CD4-positive, alpha-beta T cell treated with Interleukin-4 for 4 hours (primary cell): ENCODE results near the gene SPRING1.
"Not testable (repeated sequence)": the region's sequence is repeated elsewhere in the genome, so short reads cannot be mapped to it uniquely, and the experiment has no call there.

ENCODE experiments used
- DNase-seq: peaks from one replicate; pipeline ENCODE4 v3.0.0-alpha.2; 2020

The SPRING1 gene, protein sequence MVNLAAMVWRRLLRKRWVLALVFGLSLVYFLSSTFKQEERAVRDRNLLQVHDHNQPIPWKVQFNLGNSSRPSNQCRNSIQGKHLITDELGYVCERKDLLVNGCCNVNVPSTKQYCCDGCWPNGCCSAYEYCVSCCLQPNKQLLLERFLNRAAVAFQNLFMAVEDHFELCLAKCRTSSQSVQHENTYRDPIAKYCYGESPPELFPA

DNA sequence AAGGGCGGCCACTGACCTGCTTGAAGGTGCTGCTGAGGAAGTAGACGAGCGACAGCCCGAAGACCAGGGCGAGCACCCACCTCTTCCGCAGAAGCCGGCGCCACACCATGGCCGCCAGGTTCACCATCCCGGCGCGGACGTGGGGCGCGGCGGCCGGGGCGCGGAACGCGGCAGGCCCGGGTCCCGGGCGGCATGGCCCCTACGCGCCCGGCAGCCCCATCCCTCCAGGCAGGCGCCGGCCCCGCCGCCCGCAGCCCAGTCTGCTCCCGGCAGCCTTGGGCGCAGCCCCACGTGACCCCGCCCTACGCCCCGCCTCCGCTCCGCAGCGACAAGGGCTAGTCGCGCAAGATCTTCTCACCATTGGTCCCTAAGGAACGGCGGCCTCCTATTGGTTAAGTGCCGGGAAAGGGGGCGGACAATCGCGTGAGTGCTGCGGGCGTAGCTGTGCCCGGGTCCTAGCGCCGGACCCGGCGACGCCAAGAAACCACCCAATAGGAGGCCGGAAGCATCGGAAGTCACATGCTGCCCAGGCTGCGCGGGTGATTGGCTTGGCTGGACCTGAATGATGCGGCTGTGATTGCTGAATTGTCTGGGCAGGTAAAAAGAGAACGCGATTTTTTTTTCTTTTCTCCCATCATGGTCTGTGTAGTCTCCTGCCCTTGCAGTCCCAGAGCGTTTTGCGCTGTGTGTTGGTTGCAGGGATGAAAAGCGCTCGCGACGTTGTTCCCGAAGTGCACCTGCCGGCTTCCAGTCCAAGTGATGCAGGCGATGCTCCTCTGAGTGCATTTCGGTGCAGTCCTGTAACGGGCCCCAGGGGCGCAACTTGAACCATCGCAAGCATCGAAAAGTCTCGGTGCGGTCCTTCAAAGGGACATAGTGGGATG is at the start of gene SPRING1, which contains the start of gene RNFT2:
Gene SPRING1 (minus strand): TSS at position 296 of the 884 bp plus-strand sequence. CDS start 169 bp downstream, at position 127.
Gene RNFT2 (plus strand): TSS at position 542 of the 884 bp plus-strand sequence. CDS start 2,183 bp downstream, outside the sequence.
- peak; percentile 99 for DNase-seq

DNA sequence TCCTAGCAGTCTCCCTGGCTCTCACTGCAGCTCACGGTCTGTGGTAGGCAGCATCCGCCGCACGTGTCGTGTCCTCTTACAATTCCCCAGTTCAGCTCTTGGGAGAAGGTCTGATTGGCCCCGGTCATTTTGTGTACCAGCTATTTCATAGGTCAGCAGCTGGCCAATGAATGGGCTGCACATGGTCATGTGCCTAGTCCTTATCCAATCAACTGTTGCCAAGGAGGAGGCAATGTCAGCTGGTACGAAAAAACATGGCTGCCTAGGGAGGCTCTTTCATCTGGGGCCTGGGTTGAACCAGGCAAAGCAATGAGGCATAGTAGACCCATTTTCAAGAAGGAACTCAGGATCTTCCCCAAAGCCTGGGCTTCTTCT is 46.4 kb upstream of the SPRING1 start:
- DNase-seq: no peak

DNA sequence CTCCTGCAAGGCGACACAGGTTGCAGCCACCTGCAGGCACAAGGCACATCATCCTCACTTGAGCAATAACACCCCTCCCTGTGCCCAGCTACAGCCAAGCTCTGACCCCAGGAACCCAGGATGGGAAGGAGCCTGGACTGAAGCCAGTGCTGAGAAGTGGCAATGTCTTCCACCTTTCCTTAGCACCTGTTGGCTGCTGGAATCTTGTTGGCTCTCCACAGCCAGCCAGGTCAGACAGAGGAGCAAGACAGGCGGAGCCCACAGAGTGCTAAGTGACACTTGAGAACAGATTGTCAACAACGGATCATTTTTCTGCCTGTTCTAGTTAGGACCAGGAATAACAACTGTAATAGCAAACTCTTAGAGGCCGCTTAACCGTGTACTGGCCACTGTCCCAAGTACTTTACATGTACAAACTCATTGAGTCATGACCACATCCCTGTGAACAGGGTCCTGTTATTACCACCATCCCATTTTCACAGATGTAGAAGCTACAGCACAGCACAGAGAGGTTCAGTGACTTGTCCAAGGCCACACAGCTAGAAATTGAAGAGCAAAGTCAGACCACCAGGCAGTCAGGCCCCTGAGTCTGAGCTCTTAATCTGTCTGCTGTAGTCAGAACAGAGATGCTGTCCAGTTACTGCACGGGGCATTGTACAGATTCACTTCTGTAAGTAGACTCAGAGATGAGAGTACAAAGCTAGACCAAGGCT is 45.8 kb upstream of the SPRING1 start:
- no peak for DNase-seq

DNA sequence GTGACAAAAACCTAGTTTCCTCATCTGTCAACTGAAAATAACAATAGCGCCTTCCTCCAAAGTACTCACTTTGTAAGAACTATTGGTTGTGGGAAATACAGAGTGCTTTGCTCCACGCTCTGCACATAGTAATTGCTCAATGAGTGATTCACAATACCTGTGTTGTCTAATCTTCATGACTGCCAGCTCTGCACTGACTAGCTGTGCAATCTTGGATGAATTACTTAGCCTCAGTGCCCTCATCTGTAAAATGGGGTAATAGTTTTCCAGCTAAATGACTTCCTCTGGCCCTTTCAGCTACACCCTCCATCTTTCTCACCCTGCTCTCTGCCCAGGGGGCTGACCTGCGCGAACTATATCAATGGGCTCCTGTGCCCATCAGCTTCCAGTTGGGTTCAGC is 43.1 kb upstream of the SPRING1 start:
- DNase-seq: no peak

DNA sequence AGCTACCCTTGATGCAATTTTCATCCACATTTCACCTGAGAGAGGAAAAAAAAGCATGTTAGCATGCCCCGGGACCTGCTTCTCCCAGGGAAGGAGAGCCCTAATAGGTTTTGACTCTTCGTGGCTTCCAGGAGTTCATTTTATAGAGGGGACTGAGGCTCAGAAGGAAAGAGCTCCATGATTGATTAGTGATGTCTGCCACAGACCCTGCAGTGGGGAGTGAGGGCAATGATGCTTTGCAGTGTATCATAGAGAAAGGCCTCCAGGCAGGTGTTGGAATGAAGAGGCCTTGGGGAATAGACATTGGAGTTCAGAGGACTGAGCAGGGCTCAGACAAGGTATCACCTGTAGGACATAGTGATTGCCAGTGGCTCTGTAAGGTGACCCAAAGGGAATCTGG is 41.7 kb upstream of the SPRING1 start:
- no peak for DNase-seq

DNA sequence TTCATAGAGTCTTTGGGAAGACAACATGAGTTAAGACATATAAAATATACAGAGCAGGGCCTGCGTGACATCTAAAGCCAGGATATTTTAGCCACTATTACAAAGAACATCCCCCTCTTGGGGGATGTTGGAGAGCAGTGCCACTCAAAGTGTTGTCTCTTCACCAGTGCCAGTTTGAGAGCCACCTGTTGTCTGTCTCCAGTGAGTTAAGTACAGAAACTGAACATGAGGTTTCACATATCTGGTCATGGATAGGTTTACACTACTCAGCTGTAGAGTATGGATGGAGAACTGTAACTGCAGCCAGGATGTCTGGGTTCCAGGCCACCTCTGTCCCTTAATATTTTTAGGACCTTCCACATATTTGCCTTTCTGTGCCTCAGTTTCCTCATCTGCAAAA is 39.4 kb upstream of the SPRING1 start:
- no peak for DNase-seq

DNA sequence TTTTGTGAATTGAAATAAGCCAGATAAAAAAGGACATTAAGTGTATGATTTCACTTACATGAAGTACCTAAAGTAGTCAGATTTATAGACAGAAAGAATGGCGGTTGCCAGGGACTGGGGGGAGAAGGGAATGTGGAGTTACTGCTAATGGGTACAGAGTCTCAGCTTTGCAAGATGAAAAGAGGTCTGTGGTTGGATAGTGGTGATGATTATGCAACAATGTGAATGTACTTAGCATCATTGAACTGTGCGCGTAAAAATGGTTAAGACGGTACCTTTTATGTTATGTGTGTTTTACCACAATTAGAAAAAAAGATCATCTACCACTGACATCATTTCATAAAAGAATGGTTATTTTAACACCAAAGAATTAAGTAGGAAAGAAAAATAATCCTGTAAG is 36.2 kb upstream of the SPRING1 start:
- DNase-seq: no peak

DNA sequence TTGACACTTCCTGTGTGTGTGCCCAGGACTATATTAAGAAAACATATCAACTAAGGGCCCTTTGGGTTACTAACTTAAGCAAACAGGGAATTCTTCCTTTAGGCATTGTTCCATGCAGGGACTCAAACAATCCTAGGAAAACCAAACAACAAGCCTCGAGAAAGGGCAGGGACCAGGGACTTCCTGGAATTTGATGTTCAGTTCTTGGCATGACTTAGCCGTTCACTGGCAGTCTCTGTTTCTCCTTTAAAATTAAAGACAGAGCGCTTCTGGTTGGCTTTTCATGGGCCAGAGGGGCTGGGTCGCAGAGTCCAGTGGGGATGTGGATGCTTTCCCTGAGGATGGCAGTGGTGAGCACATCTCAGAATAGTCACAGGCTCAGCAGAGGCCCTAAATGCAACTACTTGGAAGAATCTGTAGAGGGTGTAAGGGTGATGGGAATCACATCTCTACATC is 35.4 kb upstream of the SPRING1 start:
- no peak for DNase-seq

DNA sequence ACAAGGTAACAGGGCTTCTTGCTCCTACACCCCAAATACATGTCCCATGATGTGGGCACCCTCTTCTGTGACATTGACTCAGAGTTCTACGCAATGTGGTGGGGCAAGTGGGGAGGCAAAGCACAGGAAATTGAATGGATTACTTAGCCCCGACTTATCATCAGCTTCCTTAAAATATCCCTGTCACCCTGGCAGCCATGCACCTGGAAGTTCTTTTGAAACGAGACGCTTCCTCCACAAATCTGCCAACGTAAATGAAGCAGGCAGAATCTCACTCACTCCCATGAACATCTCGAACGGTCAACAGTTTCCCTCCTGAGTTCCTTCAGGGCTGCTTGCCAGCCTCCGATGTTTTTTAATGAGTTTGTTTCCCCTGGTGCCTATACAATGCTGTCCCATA is 33.8 kb upstream of the SPRING1 start:
- no peak for DNase-seq

DNA sequence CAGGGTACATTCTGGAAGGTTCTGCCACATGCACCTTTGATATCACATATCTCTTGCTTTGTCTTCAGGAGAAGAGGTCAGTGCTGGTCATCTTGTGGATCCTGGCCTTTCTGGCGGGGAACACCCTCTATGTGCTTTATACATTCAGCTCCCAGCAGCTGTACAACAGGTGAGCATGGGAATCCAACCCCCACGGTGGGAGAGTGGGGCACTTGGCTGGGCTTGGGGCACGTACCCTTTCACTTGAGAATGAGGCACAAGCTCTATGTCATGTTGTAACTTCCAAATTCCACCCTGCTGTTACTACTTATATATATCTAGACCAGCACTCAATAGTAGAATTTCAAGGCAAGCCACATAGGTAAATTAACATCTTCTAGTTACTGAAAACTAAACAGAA is 28.9 kb upstream of the SPRING1 start:
- DNase-seq: no peak

DNA sequence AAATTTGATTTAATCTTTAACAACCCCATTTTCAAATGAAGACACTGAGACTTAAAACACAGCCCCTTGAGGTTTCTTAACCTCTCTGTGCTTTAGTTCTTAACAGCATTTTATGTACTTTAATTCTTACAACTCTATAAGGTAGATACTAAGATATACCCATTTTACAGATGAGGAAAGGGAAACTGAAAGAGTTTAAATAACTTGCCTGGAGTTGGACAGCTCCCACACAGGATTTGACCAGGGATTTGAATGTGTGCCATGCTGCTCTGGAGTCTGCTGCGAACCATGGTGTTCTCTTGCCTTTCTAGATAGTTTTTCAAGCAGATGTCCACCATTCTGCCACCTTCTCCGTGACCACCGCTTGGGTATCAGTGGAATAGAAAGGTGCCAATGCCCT is 28.4 kb upstream of the SPRING1 start:
- no peak for DNase-seq

DNA sequence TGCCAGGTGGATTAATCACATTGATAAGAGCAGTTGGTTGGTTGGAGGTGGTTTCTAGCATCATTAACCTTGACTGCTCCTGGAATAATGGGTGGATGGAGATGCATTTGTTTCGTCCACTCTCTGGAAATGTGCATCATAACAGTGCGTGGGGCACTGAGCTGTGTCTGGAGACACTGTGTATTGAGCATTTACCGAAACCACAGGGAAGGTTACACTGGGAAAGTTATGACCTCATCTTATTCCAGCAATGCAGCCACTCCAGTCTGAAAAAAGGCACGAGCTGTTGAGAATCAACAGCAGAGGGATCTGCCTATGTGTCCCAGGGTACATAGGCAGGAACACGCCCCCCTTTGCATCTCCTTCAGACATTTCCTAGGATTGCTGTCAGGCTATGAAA is 27.4 kb upstream of the SPRING1 start:
- DNase-seq: no peak

DNA sequence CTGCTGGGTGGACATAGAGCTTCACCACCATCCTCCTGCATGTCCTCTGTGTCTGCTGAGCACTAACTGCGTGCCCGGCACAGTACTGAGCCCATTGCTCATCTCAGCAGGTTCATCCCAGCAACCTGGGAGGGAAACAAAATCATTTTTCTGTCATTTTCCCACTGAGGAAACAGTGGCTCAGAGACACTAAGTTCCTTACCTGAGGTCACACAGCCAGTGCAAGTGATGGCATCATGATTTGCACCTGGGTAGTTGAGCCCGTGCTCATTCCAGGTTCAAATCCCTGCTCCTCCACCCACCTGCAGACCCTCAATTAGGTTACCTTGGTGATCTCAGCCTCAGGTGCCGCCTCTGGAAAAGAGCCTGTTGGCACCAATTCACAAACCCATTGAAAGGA is 23.6 kb upstream of the SPRING1 start:
- DNase-seq: no peak

DNA sequence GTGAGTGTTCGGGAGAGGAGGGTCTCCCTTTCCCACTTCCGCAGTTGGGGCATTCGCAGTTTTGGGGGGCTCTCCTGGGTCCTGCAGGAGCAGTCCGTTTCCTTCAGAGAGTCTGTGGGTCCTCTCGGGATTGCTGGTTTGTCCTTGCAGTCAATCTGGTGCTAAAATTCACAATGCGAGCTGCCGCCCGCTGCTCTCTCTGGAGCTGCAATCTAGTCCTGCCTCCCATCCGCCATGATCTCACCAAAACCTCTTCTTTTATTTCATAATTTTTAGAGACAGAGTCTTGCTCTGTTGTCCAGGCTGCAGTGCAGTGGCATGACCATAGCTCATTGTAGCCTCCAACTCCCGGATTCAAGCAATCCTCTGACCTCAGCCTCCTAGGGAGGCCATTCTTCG is 22.8 kb upstream of the SPRING1 start:
- no peak for DNase-seq

DNA sequence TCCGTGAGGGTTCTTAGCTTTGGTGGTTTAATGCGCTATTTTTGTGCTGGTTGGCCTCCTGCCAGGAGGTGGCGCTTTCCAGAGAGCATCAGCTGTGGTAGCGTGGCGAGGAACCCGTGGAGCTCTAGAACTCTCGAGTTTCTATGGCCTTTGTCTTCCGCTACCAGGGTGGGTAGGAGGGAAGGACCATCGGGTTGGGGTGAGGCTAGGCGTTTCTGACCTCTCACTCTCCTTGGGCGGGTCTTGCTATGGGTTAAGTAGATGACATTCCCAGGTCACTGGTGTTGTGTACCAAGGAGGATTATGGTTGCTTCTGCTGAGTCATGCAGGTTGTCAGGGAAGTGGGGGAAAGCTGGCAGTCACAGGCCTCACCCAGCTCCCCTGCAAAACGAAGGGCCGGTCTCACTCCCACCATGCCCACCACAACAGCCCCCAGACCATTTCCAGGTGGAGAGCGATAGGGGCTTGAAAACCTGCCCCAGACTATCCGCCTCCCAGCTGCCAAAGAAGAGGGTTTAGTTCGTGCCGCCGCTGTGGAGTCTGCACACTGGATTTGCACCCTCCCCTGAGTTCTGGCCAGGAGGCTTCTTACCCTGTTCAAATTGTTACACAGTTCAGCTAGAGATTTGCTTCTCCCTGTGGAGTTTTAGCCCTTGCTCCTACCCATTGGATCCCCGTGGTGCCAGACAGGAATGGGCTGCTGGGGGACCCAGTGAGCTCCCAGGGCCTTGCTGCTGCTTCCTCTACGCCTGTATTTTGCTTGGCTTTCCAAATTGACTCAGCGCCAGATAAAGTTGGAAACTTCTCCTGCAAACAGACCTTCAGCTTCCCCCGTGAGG is 22.1 kb upstream of the SPRING1 start:
- no peak for DNase-seq

DNA sequence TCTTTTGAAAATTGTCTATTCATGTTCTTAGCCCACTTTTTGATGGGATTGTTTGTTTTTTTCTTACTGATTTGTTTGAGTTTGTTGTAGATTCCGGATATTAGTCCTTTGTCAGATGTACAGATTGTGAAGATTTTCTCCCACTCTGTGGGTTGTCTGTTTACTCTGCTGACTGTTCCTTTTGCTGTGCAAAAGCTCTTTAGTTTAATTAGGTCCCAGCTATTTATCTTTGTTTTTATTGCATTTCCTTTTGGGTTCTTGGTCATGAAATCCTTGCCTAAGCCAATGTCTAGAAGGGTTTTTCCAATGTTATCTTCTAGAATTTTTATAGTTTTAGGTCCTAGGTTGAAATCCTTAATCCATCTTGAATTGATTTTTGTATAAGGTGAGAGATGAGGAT is 16.9 kb upstream of the SPRING1 start:
- not testable (repeated sequence) for DNase-seq

DNA sequence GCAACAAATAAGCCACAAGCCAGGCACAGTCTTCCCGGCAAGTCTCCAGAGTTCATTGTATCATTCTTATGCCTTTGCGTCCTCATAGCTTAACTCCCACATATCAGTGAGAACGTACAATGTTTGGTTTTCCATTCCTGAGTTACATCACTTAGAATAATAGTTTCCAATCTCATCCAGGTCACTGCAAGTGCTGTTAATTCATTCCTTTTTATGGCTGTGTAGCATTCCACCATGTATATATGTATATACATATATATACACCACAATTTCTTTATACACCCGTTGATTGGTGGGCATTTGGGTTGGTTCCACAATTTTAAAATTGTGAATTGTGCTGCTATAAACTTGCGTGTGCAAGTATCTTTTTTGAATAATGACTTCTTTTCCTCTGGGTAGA is 16.2 kb upstream of the SPRING1 start:
- DNase-seq: not testable (repeated sequence)

DNA sequence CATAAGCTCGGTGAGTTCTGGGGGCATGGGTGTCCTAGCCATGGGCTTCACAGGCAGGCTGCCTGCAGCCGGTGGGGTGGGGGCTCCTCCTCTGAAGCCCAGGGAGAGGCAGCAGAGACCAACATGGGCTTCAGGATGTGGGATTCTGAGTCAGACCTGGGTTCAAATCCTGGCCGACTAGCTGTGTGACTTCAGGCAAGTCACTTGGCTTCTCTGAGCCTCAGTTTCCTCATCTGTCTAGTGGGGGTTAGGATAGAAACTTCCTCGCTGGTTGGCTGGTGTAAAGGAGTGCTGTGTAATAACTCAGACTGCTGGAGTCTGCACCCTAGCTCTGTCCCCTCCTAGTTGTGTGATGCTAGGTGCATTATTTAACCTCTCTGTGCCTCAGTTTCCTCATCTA is 12.4 kb upstream of the SPRING1 start:
- no peak for DNase-seq

DNA sequence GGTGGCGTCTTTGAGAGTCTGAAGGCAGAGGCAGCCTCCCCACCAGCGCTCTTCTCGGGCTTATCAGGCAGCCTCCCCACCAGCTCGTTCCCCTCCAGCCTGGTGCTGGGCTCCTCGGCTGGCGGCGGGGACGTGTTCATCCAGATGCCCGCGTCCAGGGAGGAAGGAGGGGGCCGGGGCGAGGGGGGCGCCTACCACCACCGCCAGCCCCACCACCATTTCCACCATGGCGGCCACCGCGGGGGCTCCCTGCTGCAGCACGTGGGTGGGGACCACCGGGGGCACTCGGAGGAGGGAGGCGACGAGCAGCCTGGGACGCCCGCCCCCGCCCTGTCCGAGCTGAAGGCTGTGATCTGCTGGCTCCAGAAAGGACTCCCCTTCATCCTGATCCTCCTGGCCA is 12.0 kb upstream of the SPRING1 start:
- DNase-seq: no peak

DNA sequence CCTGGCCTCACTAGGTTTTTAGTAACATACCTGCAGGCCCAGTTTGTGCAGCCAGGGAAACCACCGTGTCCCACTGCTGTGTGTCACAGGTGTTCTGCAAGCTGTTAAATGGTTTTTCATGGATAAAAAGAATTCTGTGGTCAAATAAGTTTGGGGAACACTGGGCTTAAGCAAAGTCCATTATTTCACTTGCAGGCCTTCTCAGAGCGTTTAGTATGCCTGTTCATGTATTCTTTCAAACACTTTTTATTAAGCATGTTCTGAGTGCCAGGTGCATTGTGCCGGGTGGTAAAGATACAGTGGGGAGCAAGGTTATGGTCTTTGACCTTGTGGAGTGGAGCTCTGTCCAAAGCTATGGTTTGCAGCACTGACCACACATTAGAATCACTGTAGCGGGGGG is 7.7 kb upstream of the SPRING1 start:
- no peak for DNase-seq

DNA sequence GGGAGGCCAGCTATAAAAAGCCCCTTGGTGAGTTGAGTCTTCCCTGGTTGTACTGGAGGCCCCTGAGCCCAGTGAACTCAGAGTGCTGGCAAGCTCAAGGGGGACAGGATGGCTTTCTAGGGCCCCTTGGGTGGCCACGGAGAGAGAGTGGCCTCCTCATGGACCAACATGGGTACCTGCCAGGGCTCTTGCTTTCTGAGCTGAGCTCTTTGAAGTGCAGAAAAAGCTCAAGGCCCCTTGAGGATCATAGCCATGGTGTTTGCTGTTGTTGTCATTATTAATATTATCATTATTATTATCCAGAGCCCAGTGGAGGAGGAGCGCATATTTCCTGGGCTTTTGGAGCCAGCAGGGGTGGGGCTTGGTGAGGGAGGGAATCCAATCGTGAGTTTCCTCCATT is 6.9 kb upstream of the SPRING1 start:
- no peak for DNase-seq

DNA sequence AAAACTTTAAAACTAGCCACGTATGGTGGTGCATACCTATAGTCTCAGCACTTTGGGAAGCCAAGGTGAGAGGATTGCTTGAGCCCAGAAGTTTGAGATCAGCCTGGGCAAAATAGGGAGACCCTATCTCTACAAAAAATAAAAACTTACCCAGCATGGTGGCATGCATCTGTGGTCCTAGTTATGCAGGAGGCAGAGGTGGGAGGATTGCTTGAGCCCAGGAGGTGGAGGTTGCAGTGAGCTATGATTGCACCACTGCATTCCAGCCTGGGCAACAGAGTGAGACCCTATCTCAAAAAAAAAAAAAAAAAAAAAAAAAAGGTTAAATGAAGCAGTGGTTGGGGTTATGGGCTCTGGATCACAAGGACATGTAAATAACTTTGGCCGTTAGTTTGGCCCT is 4.9 kb upstream of the SPRING1 start:
- DNase-seq: not testable (repeated sequence)

DNA sequence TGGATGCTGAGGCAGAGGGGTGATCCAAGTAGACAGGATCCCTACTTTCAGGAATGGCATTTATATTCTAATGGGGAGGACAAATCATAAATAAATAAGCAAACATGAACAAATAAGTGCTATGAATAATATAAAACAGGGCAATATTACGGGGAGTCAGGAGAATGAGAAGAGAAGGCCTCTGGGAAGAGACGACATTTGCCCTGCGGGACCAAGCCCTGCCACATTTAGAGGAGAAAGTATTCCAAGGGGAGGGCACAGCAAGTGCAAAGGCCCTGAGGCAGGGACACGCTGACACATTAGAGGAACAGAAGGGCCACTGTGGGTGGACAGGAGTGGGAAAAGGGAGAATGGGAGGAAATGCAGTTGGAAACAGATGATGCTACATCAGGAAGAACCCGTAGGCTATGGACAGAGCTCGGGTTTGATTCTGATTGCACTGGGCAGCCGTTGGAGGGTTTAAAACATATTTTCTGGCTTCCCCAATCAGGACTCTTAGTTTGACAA is 1.6 kb upstream of the SPRING1 start:
- no peak for DNase-seq
